ENCODE results near the gene RNF212. TPM values are rescaled to one million over a fixed set of nuclear protein-coding genes. Genes with fewer than 3 reads are reported as not detected.

Gene RNF212
- total and polyA plus RNA-seq, 2 donors (not counting 3 experiments of a cell fraction or from before 2014, with no cell fraction given), result 2.3 to 2.8 TPM

DNA sequence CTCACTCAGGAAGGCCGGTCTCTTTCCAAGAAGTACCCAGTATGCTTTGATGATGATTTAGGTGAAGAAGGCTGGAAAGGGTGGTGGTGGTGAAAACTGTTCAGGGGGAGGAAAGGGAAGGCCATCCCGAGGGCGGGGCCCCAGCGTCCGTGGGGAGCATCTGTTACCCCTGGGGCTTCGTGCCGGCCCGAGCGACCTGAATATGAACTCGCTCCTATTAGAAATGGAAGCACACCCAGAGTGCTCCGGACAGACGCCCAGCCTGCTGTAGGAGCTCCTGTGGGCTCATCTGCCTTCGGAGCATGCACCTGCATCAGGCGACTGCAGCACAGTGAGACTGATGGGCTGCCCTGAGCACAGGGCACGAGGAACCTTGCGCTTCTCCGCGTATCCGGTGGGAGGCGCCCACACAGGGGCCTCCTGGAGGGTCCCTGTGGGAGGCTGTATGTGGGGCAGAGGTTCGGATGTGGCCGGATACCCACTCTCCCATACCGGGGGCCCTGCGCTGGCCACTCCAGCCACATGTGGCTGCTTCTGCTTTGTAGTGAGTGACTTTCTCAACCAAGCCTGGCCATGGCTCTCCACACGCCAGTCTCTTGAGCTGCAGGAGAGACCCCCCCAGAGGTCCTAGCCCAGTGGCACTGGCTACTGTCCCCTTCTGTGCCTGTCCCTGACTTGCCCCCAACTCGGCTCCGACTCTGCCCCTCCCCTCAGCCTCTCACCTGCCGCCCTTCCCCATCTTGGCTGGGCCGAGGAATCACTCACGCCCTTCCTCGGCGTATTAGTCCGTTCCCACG lies 65.2 kb downstream of the RNF212 start:
- TF ChIP-seq, protein P1, sequence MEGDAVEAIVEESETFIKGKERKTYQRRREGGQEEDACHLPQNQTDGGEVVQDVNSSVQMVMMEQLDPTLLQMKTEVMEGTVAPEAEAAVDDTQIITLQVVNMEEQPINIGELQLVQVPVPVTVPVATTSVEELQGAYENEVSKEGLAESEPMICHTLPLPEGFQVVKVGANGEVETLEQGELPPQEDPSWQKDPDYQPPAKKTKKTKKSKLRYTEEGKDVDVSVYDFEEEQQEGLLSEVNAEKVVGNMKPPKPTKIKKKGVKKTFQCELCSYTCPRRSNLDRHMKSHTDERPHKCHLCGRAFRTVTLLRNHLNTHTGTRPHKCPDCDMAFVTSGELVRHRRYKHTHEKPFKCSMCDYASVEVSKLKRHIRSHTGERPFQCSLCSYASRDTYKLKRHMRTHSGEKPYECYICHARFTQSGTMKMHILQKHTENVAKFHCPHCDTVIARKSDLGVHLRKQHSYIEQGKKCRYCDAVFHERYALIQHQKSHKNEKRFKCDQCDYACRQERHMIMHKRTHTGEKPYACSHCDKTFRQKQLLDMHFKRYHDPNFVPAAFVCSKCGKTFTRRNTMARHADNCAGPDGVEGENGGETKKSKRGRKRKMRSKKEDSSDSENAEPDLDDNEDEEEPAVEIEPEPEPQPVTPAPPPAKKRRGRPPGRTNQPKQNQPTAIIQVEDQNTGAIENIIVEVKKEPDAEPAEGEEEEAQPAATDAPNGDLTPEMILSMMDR (IDR thresholded peaks at IDR 0.05; ENCODE audit: extremely low read depth in 1 of 2, insufficient read depth in 1 of 2, low read depth in 1 of 2, low read length in 2 of 2), result no peak
- no peak for TF ChIP-seq MYC (IDR thresholded peaks at IDR 0.05; ENCODE audit: low read depth, low read length)
- no peak for TF ChIP-seq MAX (IDR thresholded peaks at IDR 0.05; ENCODE audit: insufficient read depth, insufficient read length)
- TF ChIP-seq POLR2A (IDR thresholded peaks at IDR 0.05; ENCODE audit: low read depth, low read length), result no peak
- TF ChIP-seq EZH2 (IDR thresholded peaks at IDR 0.05; ENCODE audit: borderline replicate concordance, low read depth, low read length, severe bottlenecking), result no peak
- TF ChIP-seq JUN (IDR thresholded peaks at IDR 0.05; ENCODE audit: borderline replicate concordance, insufficient read depth, insufficient read length, low read depth), result no peak
- TF ChIP-seq FOS (IDR thresholded peaks at IDR 0.05; ENCODE audit: borderline replicate concordance, insufficient read depth, low read length), result no peak
- intact Hi-C loops (cut with micrococcal nuclease), result loop anchor here (5.0 kb wide), 1 partner anchor 266 kb away; no protein-coding TSS in a partner anchor
- POLR2A ChIA-PET, result no interaction called here
- no TSS peak for BruUV-seq (replicated peaks)
- dilution Hi-C loops (cut with MboI; ENCODE audit: extremely low pct_ligation_motif_present, low sequenced_read_pairs), result no loop called here
- Histone ChIP-seq H3K4me3 (replicated peaks in 1 of 3; ENCODE audit: insufficient read depth in 1 of 3, low read depth in 1 of 3, low read length in 3 of 3) (no peak overlapping the region), H3K4me1 (ENCODE audit: control insufficient read depth, extremely low read depth, insufficient read depth, low read length) (peaks cover 28% of the 10 kb centered on the region), H3K27ac (ENCODE audit: insufficient read depth, low read depth, low read length) (no peak overlapping the region), H3K9me3 (replicated peaks; ENCODE audit: control insufficient read depth, insufficient read depth, low read length) (no peaks in the 10 kb centered on the region), H3K79me2 (ENCODE audit: control insufficient read depth, insufficient read depth, low read length) (no peaks in the 10 kb centered on the region), H3K27me3 (ENCODE audit: control insufficient read depth in 2 of 2, insufficient read depth in 2 of 2, low read length in 2 of 2) (peaks cover 0 to 3% of the 10 kb centered on the region in 2 experiments), H4K20me1 (replicated peaks; ENCODE audit: control insufficient read depth, extremely low read depth, insufficient read depth, low read length) (no peaks in the 10 kb centered on the region), H3K9me1 (replicated peaks; ENCODE audit: control insufficient read depth, extremely low read depth, insufficient read depth, low read length) (no peaks in the 10 kb centered on the region), H2AFZ (ENCODE audit: low read depth, low read length) (peak overlapping the region; percentile 66), H3K4me2 (ENCODE audit: insufficient read depth, low read length) (peak overlapping the region; percentile 9), H3K9ac (replicated peaks; ENCODE audit: extremely low read depth, insufficient read depth, low read length) (no peak overlapping the region), H3K36me3 (ENCODE audit: control insufficient read depth in 2 of 2, extremely low read depth in 1 of 2, insufficient read depth in 2 of 2, low read length in 2 of 2) (no peaks in the 10 kb centered on the region)
- DNase-seq (ENCODE audit: low read depth, low spot score), result no peak
- FAIRE-seq, result no peak
- CTCF ChIA-PET, result interaction anchor here (1.1 kb wide), 1 partner anchor 11 kb away, joined by 4 read pairs; no protein-coding TSS in a partner anchor
